GM10266 (cell line): Measurements from ENCODE around the gene ATP5F1E.

ENCODE experiments used
- DNase-seq: peaks from one replicate; pipeline ENCODE4 v3.0.0; 2012; ENCODE audit errors: extremely low spot score
- TF ChIP-seq, protein P1 (sequence below): IDR thresholded peaks from 2 replicates; pipeline ENCODE4 v1.5.1; 2012; ENCODE audit warnings: mild to moderate bottlenecking, low read depth; ENCODE audit not compliant: control insufficient read depth, insufficient read depth; ENCODE audit errors: missing control alignments

The ATP5F1E gene

DNA sequence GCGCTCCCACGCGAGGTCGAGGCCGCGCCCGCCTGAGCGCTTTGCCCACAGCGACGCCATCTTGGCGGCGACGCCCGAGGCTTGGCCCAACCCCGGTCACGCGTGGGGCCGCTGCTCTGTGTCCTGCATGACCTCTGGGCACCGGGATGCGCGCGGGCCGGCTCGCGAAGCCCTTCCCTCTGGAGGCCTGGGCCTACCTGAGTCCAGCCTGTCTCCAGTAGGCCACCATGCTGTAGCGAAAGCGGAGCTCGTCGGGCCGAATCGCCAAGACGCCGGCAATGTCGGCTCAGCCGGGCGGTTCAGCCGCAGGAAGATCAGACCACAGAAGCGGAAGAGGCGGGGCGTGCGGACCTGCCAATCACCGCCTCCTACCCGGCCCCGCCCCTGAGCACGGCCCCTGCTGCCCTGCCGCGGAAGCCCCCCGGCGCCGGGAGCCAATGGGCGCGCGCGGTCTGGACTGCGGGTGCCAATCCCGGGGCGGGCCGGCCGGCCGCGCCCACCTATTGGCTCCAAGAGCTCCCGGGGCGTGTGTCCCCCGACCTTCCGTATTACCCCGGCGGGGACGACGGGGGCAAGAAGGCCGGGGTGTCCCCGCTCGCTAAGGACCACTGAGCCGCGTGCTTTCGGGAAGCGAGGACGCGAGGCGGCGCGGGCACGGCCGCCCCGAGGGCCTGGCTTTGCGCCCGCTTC is at the start of gene ATP5F1E:
Gene ATP5F1E, minus strand, starts transcription at position 313 of the 690 bp plus-strand sequence. Its CDS starts 84 bp downstream, at position 229.
- peak; percentile 97 for DNase-seq
- TF ChIP-seq, protein P1, sequence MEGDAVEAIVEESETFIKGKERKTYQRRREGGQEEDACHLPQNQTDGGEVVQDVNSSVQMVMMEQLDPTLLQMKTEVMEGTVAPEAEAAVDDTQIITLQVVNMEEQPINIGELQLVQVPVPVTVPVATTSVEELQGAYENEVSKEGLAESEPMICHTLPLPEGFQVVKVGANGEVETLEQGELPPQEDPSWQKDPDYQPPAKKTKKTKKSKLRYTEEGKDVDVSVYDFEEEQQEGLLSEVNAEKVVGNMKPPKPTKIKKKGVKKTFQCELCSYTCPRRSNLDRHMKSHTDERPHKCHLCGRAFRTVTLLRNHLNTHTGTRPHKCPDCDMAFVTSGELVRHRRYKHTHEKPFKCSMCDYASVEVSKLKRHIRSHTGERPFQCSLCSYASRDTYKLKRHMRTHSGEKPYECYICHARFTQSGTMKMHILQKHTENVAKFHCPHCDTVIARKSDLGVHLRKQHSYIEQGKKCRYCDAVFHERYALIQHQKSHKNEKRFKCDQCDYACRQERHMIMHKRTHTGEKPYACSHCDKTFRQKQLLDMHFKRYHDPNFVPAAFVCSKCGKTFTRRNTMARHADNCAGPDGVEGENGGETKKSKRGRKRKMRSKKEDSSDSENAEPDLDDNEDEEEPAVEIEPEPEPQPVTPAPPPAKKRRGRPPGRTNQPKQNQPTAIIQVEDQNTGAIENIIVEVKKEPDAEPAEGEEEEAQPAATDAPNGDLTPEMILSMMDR = no peak

DNA sequence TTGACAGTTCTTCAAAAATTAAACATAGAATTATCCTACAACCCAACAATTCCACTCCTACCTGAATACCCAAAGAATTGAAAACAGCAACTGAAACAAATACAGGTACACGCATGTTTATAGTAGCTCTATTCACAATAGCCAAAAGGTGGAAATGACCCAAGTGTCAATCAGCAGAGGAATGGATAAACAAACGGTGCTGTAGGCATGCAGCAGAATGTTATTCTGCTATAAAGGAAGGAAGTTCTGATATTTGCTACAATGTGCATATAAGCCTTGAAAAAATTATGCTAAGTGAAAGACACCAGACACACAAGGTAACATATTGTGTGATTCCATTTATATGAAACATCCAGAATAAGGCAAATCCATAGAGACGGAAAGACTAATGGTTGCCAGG is 48.9 kb upstream of the ATP5F1E start:
- no peak for DNase-seq
- TF ChIP-seq, protein P1 = no peak

- DNase-seq = no peak
- TF ChIP-seq, protein P1 = no peak
Observed at GRCh38 chr20:59078231-59078630, 46.1 kb upstream of the ATP5F1E start.

DNA sequence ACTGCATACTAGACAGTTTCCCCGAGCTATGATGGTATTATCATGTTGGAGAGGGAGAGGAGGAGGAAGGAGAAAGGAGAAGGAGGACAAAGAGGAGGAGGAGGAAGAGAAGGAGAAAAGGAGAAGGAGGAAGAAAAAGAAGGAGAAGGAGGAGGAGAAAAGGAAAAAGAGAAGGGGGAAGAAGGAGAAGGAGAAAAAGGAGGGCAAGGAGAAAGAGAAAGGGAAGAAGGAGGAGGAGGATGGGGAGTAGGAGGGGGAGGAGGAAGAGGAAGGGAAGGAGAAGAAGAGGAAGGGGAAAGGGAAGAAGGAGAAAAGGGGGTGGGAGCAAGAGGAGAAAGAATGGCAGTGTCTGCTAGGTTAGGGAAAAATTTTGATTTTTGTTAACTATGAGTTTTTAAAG is 45.6 kb upstream of the ATP5F1E start:
- TF ChIP-seq, protein P1 = no peak
- DNase-seq = no peak

GRCh38 chr20:59075934-59076508 is 43.9 kb upstream of the ATP5F1E start:
- DNase-seq = no peak
- TF ChIP-seq, protein P1 = no peak

DNA sequence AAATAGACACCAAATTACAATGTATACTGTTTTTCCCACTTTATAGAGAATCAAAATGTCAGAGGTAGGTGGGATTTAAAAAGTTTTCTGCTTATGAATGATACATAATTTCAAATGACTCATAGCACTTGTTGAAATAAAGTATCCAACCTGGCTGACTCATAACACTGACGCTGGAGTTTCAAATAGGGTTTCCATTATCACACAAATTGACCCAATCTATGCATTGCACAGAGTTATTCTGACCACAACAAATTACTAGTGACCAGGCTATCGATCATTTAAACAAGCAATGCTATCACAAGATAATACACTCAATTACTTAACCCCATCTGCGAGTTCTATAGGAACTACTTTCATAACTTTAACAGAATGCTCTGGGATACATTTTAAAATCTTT is 42.3 kb upstream of the ATP5F1E start:
- DNase-seq = no peak

GRCh38 chr20:59073582-59073981 is 41.4 kb upstream of the ATP5F1E start:
- DNase-seq = no peak
- TF ChIP-seq, protein P1 = no peak

More for the DNA sequence above, 42.3 kb upstream of the ATP5F1E start:
- TF ChIP-seq, protein P1 = no peak
